HEK293 (cell line): Measurements from ENCODE around the gene MS4A7.

Source experiments
- CTCF ChIA-PET: fragments of 350-600 bp; formaldehyde crosslinking; extraction: SDS; loops from one replicate; lab custom pipeline; 2021; ENCODE audit warnings: antibody characterized with exemption; lab: Yijun Ruan, JAX
- POLR2A ChIA-PET: fragments of 300-600 bp; formaldehyde crosslinking; extraction: SDS; loops from one replicate; lab custom pipeline; 2020; ENCODE audit warnings: antibody characterized with exemption, inconsistent platforms; lab: Yijun Ruan, JAX
- H3K27ac ChIP-seq: fragments of 200-500 bp; sonication (Bioruptor generic); 2 replicates; pipeline ENCODE4 v1.5.1; 2014; ENCODE audit warnings: low read depth, low read length, control low read depth, inconsistent platforms; ENCODE audit errors: extremely low read depth
- H3K36me3 ChIP-seq, 2 experiments: fragments of 200-500 bp in 1 of 2; sonication (Bioruptor generic) in 1 of 2; 1 replicate in 1 of 2; 2 replicates in 1 of 2; pipeline ENCODE4 v1.5.1; 2014 to 2017; ENCODE audit warnings: inconsistent platforms in 2 of 2, low read length in 2 of 2; ENCODE audit not compliant: control insufficient read depth in 2 of 2, insufficient read depth in 1 of 2
- H3K4me1 ChIP-seq: fragments of 200-500 bp; sonication (Bioruptor generic); 2 replicates; pipeline ENCODE4 v1.5.1; 2014; ENCODE audit warnings: mild to moderate bottlenecking, low read length, inconsistent platforms; ENCODE audit not compliant: control insufficient read depth, insufficient read depth
- H3K4me3 ChIP-seq: 2 replicates; pipeline ENCODE4 v1.5.1; 2011; ENCODE audit warnings: low read depth, mild to moderate bottlenecking, control low read depth, low read length, moderate library complexity
- H3K9me3 ChIP-seq: fragments of 200-500 bp; sonication (Bioruptor generic); 2 replicates; pipeline ENCODE4 v1.5.1; 2014; ENCODE audit warnings: low read depth, low read length, inconsistent platforms; ENCODE audit not compliant: control insufficient read depth, insufficient read depth
- IKZF3 ChIP-seq: fragments of 450-650 bp; IDR thresholded peaks from 2 replicates; pipeline ENCODE4 v1.5.0; 2018; ENCODE audit warnings: missing biosample characterization, mild to moderate bottlenecking, missing genetic modification characterization, moderate library complexity
- KLF16 ChIP-seq: fragments of 450-650 bp; formaldehyde crosslinking; IDR thresholded peaks from 2 replicates; pipeline ENCODE4 v1.5.1; 2017; ENCODE audit warnings: missing biosample characterization, missing genetic modification characterization
- KLF7 ChIP-seq: fragments of 450-650 bp; formaldehyde crosslinking; IDR thresholded peaks from 2 replicates; pipeline ENCODE4 v1.5.1; 2016; ENCODE audit warnings: missing biosample characterization, missing genetic modification characterization, borderline replicate concordance
- RBAK ChIP-seq: fragments of 450-650 bp; formaldehyde crosslinking; IDR thresholded peaks from 2 replicates; pipeline ENCODE4 v1.5.1; 2016; ENCODE audit warnings: missing biosample characterization, missing genetic modification characterization
- ZBTB21 ChIP-seq: fragments of 450-650 bp; formaldehyde crosslinking; IDR thresholded peaks from 2 replicates; pipeline ENCODE4 v1.5.1; 2017; ENCODE audit warnings: missing biosample characterization, missing genetic modification characterization
- ZFP3 ChIP-seq: fragments of 450-650 bp; formaldehyde crosslinking; IDR thresholded peaks from 2 replicates; pipeline ENCODE4 v1.5.1; 2016; ENCODE audit warnings: low read depth, missing biosample characterization, missing genetic modification characterization
- ZIC2 ChIP-seq: fragments of 450-650 bp; formaldehyde crosslinking; IDR thresholded peaks from 2 replicates; pipeline ENCODE4 v1.5.1; 2016; ENCODE audit warnings: missing biosample characterization, missing genetic modification characterization
- ZNF114 ChIP-seq: fragments of 450-650 bp; formaldehyde crosslinking; IDR thresholded peaks from 2 replicates; pipeline ENCODE4 v1.5.0; 2017; ENCODE audit warnings: missing biosample characterization, missing genetic modification characterization
- ZNF146 ChIP-seq: fragments of 450-650 bp; formaldehyde crosslinking; IDR thresholded peaks from 2 replicates; pipeline ENCODE4 v1.5.1; 2016; ENCODE audit warnings: missing biosample characterization, missing genetic modification characterization
- ZNF175 ChIP-seq: fragments of 450-650 bp; formaldehyde crosslinking; IDR thresholded peaks from 2 replicates; pipeline ENCODE4 v1.5.1; 2016; ENCODE audit warnings: missing biosample characterization, missing genetic modification characterization
- ZNF202 ChIP-seq: fragments of 450-650 bp; formaldehyde crosslinking; IDR thresholded peaks from 2 replicates; pipeline ENCODE4 v1.5.1; 2016; ENCODE audit warnings: missing biosample characterization, missing genetic modification characterization, borderline replicate concordance
- ZNF23 ChIP-seq: fragments of 450-650 bp; formaldehyde crosslinking; IDR thresholded peaks from 2 replicates; pipeline ENCODE4 v1.5.1; 2016; ENCODE audit warnings: missing biosample characterization, missing genetic modification characterization, borderline replicate concordance
- ZNF274 ChIP-seq, 2 experiments: fragments of 200-500 bp in 1 of 2; fragments of 450-650 bp in 1 of 2; sonication (Bioruptor generic) in 1 of 2; formaldehyde crosslinking in 1 of 2; IDR thresholded peaks; 2 replicates each; pipeline versions ENCODE4 v1.5.1 to v1.6.1; 2014 to 2016; ENCODE audit warnings: borderline replicate concordance in 1 of 2, inconsistent platforms in 1 of 2, low read length in 1 of 2, missing biosample characterization in 1 of 2, missing genetic modification characterization in 1 of 2
- ZNF311 ChIP-seq: fragments of 450-650 bp; formaldehyde crosslinking; IDR thresholded peaks from 2 replicates; pipeline ENCODE4 v1.5.1; 2017; ENCODE audit warnings: missing biosample characterization, missing genetic modification characterization, borderline replicate concordance
- ZNF48 ChIP-seq: fragments of 450-650 bp; formaldehyde crosslinking; IDR thresholded peaks from 2 replicates; pipeline ENCODE4 v1.5.1; 2016; ENCODE audit warnings: missing biosample characterization, missing genetic modification characterization
- ZNF514 ChIP-seq: fragments of 450-650 bp; formaldehyde crosslinking; IDR thresholded peaks from 2 replicates; pipeline ENCODE4 v1.5.1; 2016; ENCODE audit warnings: missing biosample characterization, missing genetic modification characterization
- ZNF518A ChIP-seq: fragments of 450-650 bp; formaldehyde crosslinking; conservative IDR thresholded peaks from 2 replicates; pipeline ENCODE4 v1.5.1; 2016; ENCODE audit warnings: low read depth, missing biosample characterization, missing genetic modification characterization
- ZNF548 ChIP-seq: fragments of 450-650 bp; formaldehyde crosslinking; IDR thresholded peaks from 2 replicates; pipeline ENCODE4 v1.5.1; 2016; ENCODE audit warnings: missing biosample characterization, missing genetic modification characterization
- ZNF549 ChIP-seq: fragments of 450-650 bp; IDR thresholded peaks from 2 replicates; pipeline ENCODE4 v1.5.1; 2018; ENCODE audit warnings: missing biosample characterization, missing genetic modification characterization, mild to moderate bottlenecking, inconsistent platforms, moderate library complexity
- ZNF555 ChIP-seq: fragments of 450-650 bp; formaldehyde crosslinking; conservative IDR thresholded peaks from 2 replicates; pipeline ENCODE4 v1.5.1; 2017; ENCODE audit warnings: missing biosample characterization, mild to moderate bottlenecking, missing genetic modification characterization, inconsistent platforms
- ZNF585B ChIP-seq: fragments of 450-650 bp; formaldehyde crosslinking; IDR thresholded peaks from 2 replicates; pipeline ENCODE4 v1.5.1; 2016; ENCODE audit warnings: missing biosample characterization, missing genetic modification characterization
- ZNF645 ChIP-seq: fragments of 450-650 bp; formaldehyde crosslinking; IDR thresholded peaks from 2 replicates; pipeline ENCODE4; 2016; ENCODE audit warnings: missing biosample characterization, missing genetic modification characterization
- ZNF747 ChIP-seq: fragments of 450-650 bp; formaldehyde crosslinking; IDR thresholded peaks from 2 replicates; pipeline ENCODE4 v1.5.1; 2016; ENCODE audit warnings: missing biosample characterization, missing genetic modification characterization
- ZNF76 ChIP-seq: fragments of 450-650 bp; formaldehyde crosslinking; IDR thresholded peaks from 2 replicates; pipeline ENCODE4; 2016; ENCODE audit warnings: low read depth, missing biosample characterization, missing genetic modification characterization, borderline replicate concordance
- TF ChIP-seq, protein P1 (sequence below): IDR thresholded peaks from 2 replicates; pipeline ENCODE4 v1.6.1; 2011; ENCODE audit warnings: mild to moderate bottlenecking, low read depth, low read length, borderline replicate concordance

The MS4A7 gene

DNA sequence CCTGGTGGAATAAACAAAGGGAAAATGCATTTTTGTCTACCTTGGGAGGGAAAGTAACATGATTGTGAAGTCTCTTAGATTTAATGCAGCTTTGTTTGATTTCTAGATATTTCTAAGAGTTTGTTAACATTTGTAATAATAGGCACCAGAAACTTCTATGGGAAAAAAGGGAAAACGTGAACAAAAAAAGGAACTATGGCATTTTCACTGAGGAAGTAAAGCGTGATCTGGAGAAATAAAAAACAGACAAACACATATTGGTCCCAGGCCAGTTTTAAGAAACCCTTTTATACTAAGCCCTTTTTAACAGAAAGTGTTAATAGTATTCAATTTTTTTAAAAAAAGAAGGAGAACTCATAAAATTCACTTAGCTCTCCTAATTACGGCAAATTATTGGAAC, 6.9 kb upstream of the MS4A7 start (continued):
- TF ChIP-seq ZNF555 (tag by site-specific recombination) (no peak), ZIC2 (no peak), ZBTB21 (no peak)

- Histone ChIP-seq H3K4me1 (0 out of 2 replicates have a peak, but pooled peaks cover 3% of the 10 kb centered on the region), H3K4me3 (no peak overlapping the region), H3K27ac (no peak overlapping the region), H3K36me3 (no peaks in the 10 kb centered on the region), H3K9me3 (no peaks in the 10 kb centered on the region)
- TF ChIP-seq ZNF585B (tag by site-specific recombination) (no peak), RBAK (tag by site-specific recombination) (no peak), KLF7 (no peak)
- ChIA-PET POLR2A (no interaction called here), CTCF (interaction anchor here (1.2 to 3.8 kb wide), 2 partner anchors 9 to 106 kb away, joined by 4 to 15 read pairs; no protein-coding TSS in a partner anchor)
Observed at GRCh38 chr11:60371854-60372253, 6.5 kb upstream of the MS4A7 start.

DNA sequence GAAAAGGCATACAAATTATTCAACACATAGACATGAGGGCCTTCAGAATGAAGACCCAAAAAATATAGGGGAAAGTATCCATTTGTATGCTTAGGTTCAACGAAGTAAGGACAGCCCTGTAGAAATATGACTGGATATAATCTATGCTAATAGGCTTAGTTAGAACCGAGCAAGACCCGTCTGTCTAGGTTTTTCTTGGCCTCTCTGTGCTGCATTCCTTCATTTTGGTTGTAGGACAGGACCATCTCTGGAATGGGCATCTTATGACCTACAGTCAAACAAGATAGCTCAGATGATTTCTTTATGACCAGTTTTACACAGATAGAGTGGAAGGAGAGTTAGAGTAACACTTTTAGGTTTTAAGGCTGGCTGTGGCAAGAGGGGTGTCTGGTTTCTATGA, 5.6 kb upstream of the MS4A7 start:
- H3K36me3 ChIP-seq: no peaks in the 10 kb centered on the region
- ChIA-PET POLR2A (no interaction called here), CTCF (interaction anchor here (3.8 kb wide), 1 partner anchor 9 kb away, joined by 15 read pairs; no protein-coding TSS in a partner anchor)
- H3K4me3 ChIP-seq: no peak overlapping the region
- H3K9me3 ChIP-seq: no peaks in the 10 kb centered on the region
- no peak overlapping the region for H3K27ac ChIP-seq
- TF ChIP-seq ZNF311: no peak
- TF ChIP-seq ZNF747 (tag by site-specific recombination): no peak
- no peak for TF ChIP-seq ZNF23 (tag by site-specific recombination)
- TF ChIP-seq ZNF202 (tag by site-specific recombination): no peak
- TF ChIP-seq KLF16: no peak
- no peak for TF ChIP-seq ZNF548
- TF ChIP-seq ZNF518A (tag by site-specific recombination): no peak
- TF ChIP-seq ZNF48 (tag by site-specific recombination): no peak
- TF ChIP-seq ZNF274 (IDR thresholded peaks at IDR 0.05; ENCODE audit: low read length): no peak
- no peak for TF ChIP-seq ZNF274 (tag by site-specific recombination; IDR thresholded peaks at IDR 0.05; ENCODE audit: borderline replicate concordance)
- no peak for TF ChIP-seq ZNF645 (tag by site-specific recombination)
- TF ChIP-seq ZNF549 (tag by site-specific recombination): no peak
- no peak for TF ChIP-seq ZNF146 (tag by site-specific recombination)
- TF ChIP-seq ZFP3: no peak
- no peak for TF ChIP-seq ZIC2
- no peak for TF ChIP-seq ZNF175 (tag by site-specific recombination)
- no peak for TF ChIP-seq IKZF3 (tag by site-specific recombination)
- no peak for TF ChIP-seq ZNF514
- no peak for TF ChIP-seq ZNF76 (tag by site-specific recombination)
- no peak for TF ChIP-seq ZNF114
- TF ChIP-seq, protein P1, sequence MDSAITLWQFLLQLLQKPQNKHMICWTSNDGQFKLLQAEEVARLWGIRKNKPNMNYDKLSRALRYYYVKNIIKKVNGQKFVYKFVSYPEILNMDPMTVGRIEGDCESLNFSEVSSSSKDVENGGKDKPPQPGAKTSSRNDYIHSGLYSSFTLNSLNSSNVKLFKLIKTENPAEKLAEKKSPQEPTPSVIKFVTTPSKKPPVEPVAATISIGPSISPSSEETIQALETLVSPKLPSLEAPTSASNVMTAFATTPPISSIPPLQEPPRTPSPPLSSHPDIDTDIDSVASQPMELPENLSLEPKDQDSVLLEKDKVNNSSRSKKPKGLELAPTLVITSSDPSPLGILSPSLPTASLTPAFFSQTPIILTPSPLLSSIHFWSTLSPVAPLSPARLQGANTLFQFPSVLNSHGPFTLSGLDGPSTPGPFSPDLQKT: no peak
- 0 out of 2 replicates have a peak, but pooled peaks cover 3% of the 10 kb centered on the region for H3K4me1 ChIP-seq
